Spinal cord (tissue), 10 donors: ENCODE data around the gene SP1. TPM values are rescaled to one million over a fixed set of nuclear protein-coding genes. Genes with fewer than 3 reads are reported as not detected.
A peak's percentile ranks its signal among the peaks of the same experiment; 100 is the strongest.

Experiments
- DNase-seq, 6 donors: peaks; one replicate each; pipeline versions ENCODE4 v3.0.0 to v3.0.0-alpha.2; 2013 to 2015; ENCODE audit warnings: low spot score in 6 of 6, low read depth in 4 of 6
- H3K27ac ChIP-seq: one replicate; pipeline ENCODE4 v1.5.1; 2013; ENCODE audit warnings: low read depth, low read length, control low read depth
- H3K27me3 ChIP-seq: one replicate; pipeline ENCODE4 v1.6.1; 2013; ENCODE audit warnings: low read length; ENCODE audit not compliant: control insufficient read depth, insufficient read depth
- H3K36me3 ChIP-seq: one replicate; pipeline ENCODE4 v1.6.1; 2013; ENCODE audit warnings: low read length; ENCODE audit not compliant: control insufficient read depth, insufficient read depth
- H3K4me1 ChIP-seq: one replicate; pipeline ENCODE4 v1.6.1; 2013; ENCODE audit warnings: low read length; ENCODE audit not compliant: control insufficient read depth, insufficient read depth
- H3K4me3 ChIP-seq: one replicate; pipeline ENCODE4 v1.5.1; 2013; ENCODE audit warnings: low read depth, low read length, control low read depth
- H3K9me3 ChIP-seq: one replicate; pipeline ENCODE4 v1.6.1; 2013; ENCODE audit warnings: low read length; ENCODE audit not compliant: control insufficient read depth, insufficient read depth
- WGBS: methylation state at CpG from one replicate; pipeline ENCODE4 v1.1.5; 2013; ENCODE audit warnings: missing lambda C conversion rate; ENCODE audit not compliant: insufficient coverage; 5-methylcytosine and 5-hydroxymethylcytosine counted together
- polyA plus RNA-seq, 2 donors: library from polyadenylated mRNA; unstranded; fragments of 120-200 nt; gene quantifications; one replicate each; pipeline ENCODE4 v1.2.1, GENCODE V29; 2013; ENCODE audit not compliant: insufficient read length in 2 of 2
- total RNA-seq, 2 donors: library from RNA; depleted of rRNA in 1 of 2; stranded (reverse); fragments of 120-200 nt in 1 of 2; fragments of >200 nt in 1 of 2; gene quantifications; one replicate each; pipeline versions ENCODE4 v1.2.3 to v1.2.4, GENCODE V29; 2013 to 2014
- donor health status: healthy.

Gene SP1
- total and polyA plus RNA-seq, 4 donors: 31.3 to 55.2 (median 35.3) TPM

GRCh38 chr12:53338916-53339315 lies 41.1 kb upstream of the SP1 start:
- H3K36me3 ChIP-seq: no peaks in the 10 kb centered on the region
- H3K4me3 ChIP-seq: no peak overlapping the region
- H3K4me1 ChIP-seq: peaks cover 13% of the 10 kb centered on the region
- H3K27ac ChIP-seq: no peak overlapping the region
- no CpG with 5 or more reads among the region's 6 CpGs for WGBS
- peaks cover 26% of the 10 kb centered on the region for H3K27me3 ChIP-seq
- no peaks in the 10 kb centered on the region for H3K9me3 ChIP-seq
- no peak for DNase-seq

- H3K27ac ChIP-seq: no peak overlapping the region
- no peak for DNase-seq
- H3K4me3 ChIP-seq: no peak overlapping the region
- no peaks in the 10 kb centered on the region for H3K36me3 ChIP-seq
- 86% methylated on average over 8 of the region's 9 CpGs for WGBS
- H3K4me1 ChIP-seq: peaks cover 24% of the 10 kb centered on the region
- H3K9me3 ChIP-seq: no peaks in the 10 kb centered on the region
- H3K27me3 ChIP-seq: peaks cover 21% of the 10 kb centered on the region
Measured at GRCh38 chr12:53340398-53340797, 39.6 kb upstream of the SP1 start.

- H3K27ac ChIP-seq: no peak overlapping the region
- H3K9me3 ChIP-seq: no peaks in the 10 kb centered on the region
- no peak for DNase-seq
- H3K4me1 ChIP-seq: peaks cover 21% of the 10 kb centered on the region
- 54% methylated on average over 3 of the region's 3 CpGs for WGBS
- peaks cover 4% of the 10 kb centered on the region for H3K27me3 ChIP-seq
- no peaks in the 10 kb centered on the region for H3K36me3 ChIP-seq
- H3K4me3 ChIP-seq: no peak overlapping the region
Measured at GRCh38 chr12:53343449-53343848, 36.5 kb upstream of the SP1 start.

GRCh38 chr12:53343969-53344368 lies 36.0 kb upstream of the SP1 start:
- Histone ChIP-seq H3K27ac (no peak overlapping the region), H3K9me3 (no peaks in the 10 kb centered on the region), H3K4me1 (peaks cover 19% of the 10 kb centered on the region), H3K36me3 (no peaks in the 10 kb centered on the region), H3K4me3 (peak overlapping the region; percentile 75), H3K27me3 (peaks cover under 1% of the 10 kb centered on the region)
- WGBS: 97% methylated on average over 4 of the region's 4 CpGs
- no peak for DNase-seq

GRCh38 chr12:53344487-53344823 lies 35.5 kb upstream of the SP1 start:
- 2% methylated on average over 16 of the region's 19 CpGs for WGBS
- H3K36me3 ChIP-seq: no peaks in the 10 kb centered on the region
- peaks cover 18% of the 10 kb centered on the region for H3K4me1 ChIP-seq
- no peaks in the 10 kb centered on the region for H3K9me3 ChIP-seq
- peak overlapping the region; percentile 75 for H3K4me3 ChIP-seq
- peak overlapping the region; percentile 85 for H3K27ac ChIP-seq
- H3K27me3 ChIP-seq: no peaks in the 10 kb centered on the region
- DNase-seq: peak in 2 of 6 donors; percentile 32 to 38

GRCh38 chr12:53344824-53345485 lies 35.0 kb upstream of the SP1 start:
- peak overlapping the region; percentile 75 for H3K4me3 ChIP-seq
- under 1% methylated on average over 48 of the region's 50 CpGs for WGBS
- no peaks in the 10 kb centered on the region for H3K36me3 ChIP-seq
- H3K4me1 ChIP-seq: peaks cover 18% of the 10 kb centered on the region
- no peaks in the 10 kb centered on the region for H3K9me3 ChIP-seq
- peak overlapping the region; percentile 95 for H3K27ac ChIP-seq
- peak in 4 of 6 donors; percentile 63 to 93 (median 76) for DNase-seq
- no peaks in the 10 kb centered on the region for H3K27me3 ChIP-seq

GRCh38 chr12:53345486-53346188 lies 34.3 kb upstream of the SP1 start:
- no peaks in the 10 kb centered on the region for H3K27me3 ChIP-seq
- peaks cover 18% of the 10 kb centered on the region for H3K4me1 ChIP-seq
- peak in 1 of 6 donors; percentile 44 for DNase-seq
- H3K27ac ChIP-seq: peak overlapping the region; percentile 95
- no peaks in the 10 kb centered on the region for H3K36me3 ChIP-seq
- H3K9me3 ChIP-seq: no peaks in the 10 kb centered on the region
- peak overlapping the region; percentile 75 for H3K4me3 ChIP-seq
- 23% methylated on average over 2 of the region's 10 CpGs for WGBS

GRCh38 chr12:53346491-53346890 lies 33.5 kb upstream of the SP1 start:
- H3K36me3 ChIP-seq: no peaks in the 10 kb centered on the region
- H3K4me3 ChIP-seq: no peak overlapping the region
- H3K4me1 ChIP-seq: peaks cover 18% of the 10 kb centered on the region
- no peak for DNase-seq
- no peaks in the 10 kb centered on the region for H3K9me3 ChIP-seq
- 71% methylated on average over 1 of the region's 1 CpG for WGBS
- H3K27me3 ChIP-seq: no peaks in the 10 kb centered on the region
- no peak overlapping the region for H3K27ac ChIP-seq

GRCh38 chr12:53347905-53348304 lies 32.1 kb upstream of the SP1 start:
- no peak overlapping the region for H3K4me3 ChIP-seq
- peaks cover 18% of the 10 kb centered on the region for H3K4me1 ChIP-seq
- H3K36me3 ChIP-seq: no peaks in the 10 kb centered on the region
- no peaks in the 10 kb centered on the region for H3K27me3 ChIP-seq
- DNase-seq: no peak
- H3K27ac ChIP-seq: no peak overlapping the region
- H3K9me3 ChIP-seq: no peaks in the 10 kb centered on the region
- WGBS: 75% methylated on average over 1 of the region's 4 CpGs
